PC-9 (cell line): Measurements from ENCODE around the gene SLC12A1. TPM values are rescaled to one million over a fixed set of nuclear protein-coding genes. Genes with fewer than 3 reads are reported as not detected.

ENCODE experiments used
- BruUV-seq: library from RNA; stranded (reverse); fragments of 400-500 nt; replicated peaks from 2 replicates; lab custom pipeline; 2021; lab: Mats Ljungman, UMichigan
- CTCF ChIA-PET: fragments of 300-600 bp; sonication (Branson Sonifier 250); formaldehyde crosslinking; loops from one replicate; lab custom pipeline; 2022; ENCODE audit warnings: antibody characterized with exemption; lab: Charles Lee
- POLR2A ChIA-PET: fragments of 300-600 bp; sonication (Branson Sonifier 250); formaldehyde crosslinking; loops from one replicate; lab custom pipeline; 2022; ENCODE audit warnings: antibody characterized with exemption; ENCODE audit not compliant: unreplicated experiment; lab: Charles Lee
- DNase-seq, 2 experiments: peaks; one replicate each; pipeline versions ENCODE4 v3.0.0 to v3.0.0-alpha.2; 2015 to 2022; ENCODE audit warnings: mixed read lengths in 1 of 2
- H2AFZ ChIP-seq: fragments of 200-600 bp; sonication (generic); 2 replicates; pipeline ENCODE4 v1.8.1; 2017; ENCODE audit warnings: antibody characterized with exemption
- H3F3A ChIP-seq: fragments of 200-600 bp; sonication (generic); 2 replicates; pipeline ENCODE4 v1.8.1; 2017; ENCODE audit warnings: antibody characterized with exemption, mild to moderate bottlenecking, low read depth; ENCODE audit not compliant: insufficient read depth
- H3K27ac ChIP-seq: fragments of 200-600 bp; sonication (generic); 2 replicates; pipeline ENCODE4 v1.6.1; 2016; ENCODE audit warnings: mixed run types
- H3K27me3 ChIP-seq: fragments of 200-600 bp; sonication (generic); 2 replicates; pipeline ENCODE4 v1.6.1; 2016; ENCODE audit warnings: low read depth, mixed run types; ENCODE audit not compliant: insufficient read depth
- H3K36me3 ChIP-seq: fragments of 200-600 bp; sonication (generic); 2 replicates; pipeline ENCODE4 v1.6.1; 2016; ENCODE audit warnings: low read depth, mixed run types
- H3K4me1 ChIP-seq: fragments of 200-600 bp; sonication (generic); replicated peaks from 2 replicates; pipeline ENCODE4 v1.6.1; 2016; ENCODE audit warnings: mixed run types; ENCODE audit not compliant: insufficient read depth
- H3K4me2 ChIP-seq: fragments of 200-600 bp; sonication (generic); 2 replicates; pipeline ENCODE4 v1.6.1; 2017; ENCODE audit warnings: mixed run types
- H3K4me3 ChIP-seq: fragments of 200-600 bp; sonication (generic); 2 replicates; pipeline ENCODE4 v1.6.1; 2016; ENCODE audit warnings: mixed run types
- H3K79me2 ChIP-seq: fragments of 200-600 bp; sonication (generic); 2 replicates; pipeline ENCODE4 v1.6.1; 2017; ENCODE audit warnings: low read depth, mixed run types
- H3K9me2 ChIP-seq: fragments of 200-600 bp; sonication (generic); 2 replicates; pipeline ENCODE4 v1.8.1; 2017; ENCODE audit warnings: mild to moderate bottlenecking; ENCODE audit not compliant: insufficient read depth
- H3K9me3 ChIP-seq: fragments of 200-600 bp; sonication (generic); 2 replicates; pipeline ENCODE4 v1.8.1; 2016; ENCODE audit warnings: low read depth; ENCODE audit not compliant: insufficient read depth
- H4K20me1 ChIP-seq: fragments of 200-600 bp; sonication (generic); 2 replicates; pipeline ENCODE4 v1.8.1; 2017; ENCODE audit not compliant: insufficient read depth
- CTCF ChIP-seq: fragments of 200-600 bp; sonication (generic); conservative IDR thresholded peaks from 2 replicates; pipeline ENCODE4 v1.6.1; 2017; ENCODE audit warnings: mixed run types, antibody characterized with exemption, mild to moderate bottlenecking, moderate library complexity
- EZH2 ChIP-seq: fragments of 200-600 bp; sonication (generic); IDR thresholded peaks from 2 replicates; pipeline ENCODE4 v1.8.0; 2017; ENCODE audit warnings: antibody characterized with exemption, low read depth
- intact Hi-C: fragments of 100-400 bp; cut with micrococcal nuclease; formaldehyde crosslinking; loops from one replicate; pipeline ENCODE4 v1.10.0; 2022; ENCODE audit not compliant: unreplicated experiment
- total RNA-seq: library from RNA; stranded (reverse); gene quantifications from 2 replicates; pipeline ENCODE4 v1.2.3, GENCODE V29; 2021

The SLC12A1 gene
- total RNA-seq, 1 experiment from 2014 or later, result not detected

GRCh38 chr15:48266024-48266689 lies 60.1 kb downstream of the SLC12A1 start:
- TF ChIP-seq CTCF (no peak), EZH2 (no peak)

GRCh38 chr15:48267766-48268165 lies 61.7 kb downstream of the SLC12A1 start:
- ChIA-PET CTCF (no interaction called here), POLR2A (no interaction called here)
- Histone ChIP-seq H3K9me3 (no peaks in the 10 kb centered on the region), H2AFZ (no peak overlapping the region), H3K9me2 (no peaks in the 10 kb centered on the region), H3K79me2 (no peaks in the 10 kb centered on the region), H3K4me1 (no peaks in the 10 kb centered on the region), H3K27me3 (peaks cover 15% of the 10 kb centered on the region; the same call in 1 of the 2 replicates), H3K4me2 (no peak overlapping the region), H3K27ac (no peak overlapping the region), H3K36me3 (no peaks in the 10 kb centered on the region), H3K4me3 (no peak overlapping the region), H4K20me1 (no peaks in the 10 kb centered on the region), H3F3A (no peaks in the 10 kb centered on the region)
- TF ChIP-seq EZH2, result no peak
- TF ChIP-seq CTCF, result no peak
- no TSS peak for BruUV-seq
- DNase-seq, result no peak
- intact Hi-C loops, result no loop called here

More at GRCh38 chr15:48266024-48266689, 60.1 kb downstream of the SLC12A1 start:
- no peak for DNase-seq
- Histone ChIP-seq H2AFZ (no peak overlapping the region), H3K4me3 (no peak overlapping the region), H3K9me3 (no peaks in the 10 kb centered on the region), H3K79me2 (no peaks in the 10 kb centered on the region), H3K4me2 (no peak overlapping the region), H3F3A (no peaks in the 10 kb centered on the region), H3K36me3 (no peaks in the 10 kb centered on the region), H3K9me2 (no peaks in the 10 kb centered on the region), H3K4me1 (no peaks in the 10 kb centered on the region), H3K27ac (no peak overlapping the region), H3K27me3 (peaks cover 15% of the 10 kb centered on the region; the same call in 1 of the 2 replicates), H4K20me1 (no peaks in the 10 kb centered on the region)
- BruUV-seq, result no TSS peak
- ChIA-PET POLR2A (no interaction called here), CTCF (no interaction called here)
- intact Hi-C loops, result no loop called here

GRCh38 chr15:48273049-48273448 lies 66.9 kb downstream of the SLC12A1 start:
- Histone ChIP-seq H3K27me3 (peaks cover 13% of the 10 kb centered on the region; the same call in 1 of the 2 replicates), H3F3A (no peaks in the 10 kb centered on the region), H3K36me3 (no peaks in the 10 kb centered on the region), H2AFZ (no peak overlapping the region), H4K20me1 (no peaks in the 10 kb centered on the region), H3K27ac (no peak overlapping the region), H3K4me1 (no peaks in the 10 kb centered on the region), H3K9me3 (no peaks in the 10 kb centered on the region), H3K4me2 (no peak overlapping the region), H3K79me2 (no peaks in the 10 kb centered on the region), H3K9me2 (no peaks in the 10 kb centered on the region), H3K4me3 (no peak overlapping the region)
- POLR2A ChIA-PET, result no interaction called here
- CTCF ChIA-PET, result no interaction called here
- BruUV-seq, result no TSS peak
- DNase-seq, result no peak
- intact Hi-C loops, result no loop called here
- TF ChIP-seq CTCF (no peak), EZH2 (no peak)
